ENCODE results near the gene ITSN2.
"Not testable (repeated sequence)": the region's sequence is repeated elsewhere in the genome, so short reads cannot be mapped to it uniquely, and the experiment has no call there.

ITSN2 gene

GRCh38 chr2:24363301-24363700 lies 3.0 kb upstream of the ITSN2 start:
- DNase-seq (ENCODE audit: low read depth) = no peak

DNA sequence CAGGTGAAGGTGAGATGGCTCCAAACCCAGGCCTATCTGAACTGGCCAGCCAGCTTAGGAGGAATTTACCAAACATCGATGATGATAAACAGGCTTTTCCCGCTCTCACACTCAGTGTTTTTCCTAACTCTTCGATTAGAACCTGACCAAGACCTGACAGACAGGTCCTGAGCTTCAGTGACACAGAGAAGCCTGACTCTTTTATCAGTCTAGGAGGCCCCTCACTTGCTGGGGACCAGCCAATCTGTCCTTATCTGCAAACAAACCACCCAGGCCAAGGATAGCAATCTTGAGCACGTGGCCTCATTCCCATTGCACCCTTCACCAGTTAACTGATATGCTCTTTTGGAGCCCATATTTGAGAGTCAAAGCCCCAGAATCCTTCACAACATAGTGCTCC lies 1.9 kb upstream of the ITSN2 start:
- no peak for DNase-seq (ENCODE audit: low read depth)

GRCh38 chr2:24360963-24361330 lies 611 bp upstream of the ITSN2 start:
- no peak for DNase-seq (ENCODE audit: low read depth)

- DNase-seq (ENCODE audit: low read depth) = no peak
These were observed 947 bp downstream of the ITSN2 start for GRCh38 chr2:24359129-24360049.

DNA sequence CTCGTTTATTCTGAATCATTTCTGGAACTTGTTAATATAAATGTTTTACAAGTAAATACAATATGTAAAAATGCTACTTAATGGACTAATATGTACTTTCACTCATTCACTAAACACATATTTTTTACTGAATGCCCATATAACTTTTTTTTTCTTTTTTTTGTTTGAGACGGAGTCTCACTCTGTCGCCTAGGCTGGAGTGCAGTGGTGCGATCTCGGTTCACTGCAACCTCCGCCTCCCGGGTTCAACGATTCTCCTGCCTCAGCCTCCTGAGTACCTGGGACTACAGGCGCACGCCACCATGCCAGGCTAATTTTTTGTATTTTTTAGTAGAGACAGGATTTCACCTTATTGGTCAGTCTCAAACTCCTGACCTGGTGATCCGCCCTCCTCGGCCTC lies 2.6 kb downstream of the ITSN2 start:
- not testable (repeated sequence) for DNase-seq (ENCODE audit: low read depth)

DNA sequence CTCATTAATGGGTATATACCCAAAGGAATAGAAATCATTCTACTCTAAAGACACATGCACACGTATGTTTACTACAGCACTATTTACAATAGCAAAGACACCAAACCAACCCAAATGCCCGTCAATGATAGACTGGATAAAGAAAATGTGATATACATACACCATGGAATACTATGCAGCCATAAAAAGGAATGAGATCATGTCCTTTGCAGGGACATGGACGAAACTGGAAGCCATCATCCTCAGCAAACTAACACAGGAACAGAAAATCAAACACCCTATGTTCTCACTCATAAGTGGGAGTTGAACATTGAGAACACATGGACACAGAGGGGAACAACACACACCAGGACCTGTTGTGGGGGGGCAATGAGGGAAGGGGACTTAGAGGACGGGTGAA lies 3.2 kb downstream of the ITSN2 start:
- DNase-seq (ENCODE audit: low read depth) = not testable (repeated sequence)

- no peak for DNase-seq (ENCODE audit: low read depth)
These were observed 5.4 kb downstream of the ITSN2 start for GRCh38 chr2:24354957-24355356.

- DNase-seq (ENCODE audit: low read depth) = no peak
These were observed 5.9 kb downstream of the ITSN2 start for GRCh38 chr2:24354395-24354794.

DNA sequence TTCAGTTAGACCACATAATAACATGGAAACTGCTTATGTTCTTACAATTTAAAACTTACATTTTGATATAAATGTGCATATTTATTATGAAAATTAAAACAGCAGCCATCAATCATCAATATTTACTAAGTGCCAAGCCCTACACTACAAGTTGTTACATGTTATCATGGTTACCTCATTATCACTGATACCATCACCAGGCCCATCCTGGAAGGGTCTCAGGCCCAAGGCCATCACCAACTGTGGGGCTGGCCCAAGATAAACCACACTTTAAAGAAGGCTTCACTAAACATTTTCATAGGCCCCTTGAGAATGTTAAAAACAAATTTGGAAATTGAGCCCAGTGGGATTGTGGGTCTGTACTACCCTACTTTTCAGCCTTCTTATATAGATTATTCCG lies 6.4 kb downstream of the ITSN2 start:
- no peak for DNase-seq (ENCODE audit: low read depth)

DNA sequence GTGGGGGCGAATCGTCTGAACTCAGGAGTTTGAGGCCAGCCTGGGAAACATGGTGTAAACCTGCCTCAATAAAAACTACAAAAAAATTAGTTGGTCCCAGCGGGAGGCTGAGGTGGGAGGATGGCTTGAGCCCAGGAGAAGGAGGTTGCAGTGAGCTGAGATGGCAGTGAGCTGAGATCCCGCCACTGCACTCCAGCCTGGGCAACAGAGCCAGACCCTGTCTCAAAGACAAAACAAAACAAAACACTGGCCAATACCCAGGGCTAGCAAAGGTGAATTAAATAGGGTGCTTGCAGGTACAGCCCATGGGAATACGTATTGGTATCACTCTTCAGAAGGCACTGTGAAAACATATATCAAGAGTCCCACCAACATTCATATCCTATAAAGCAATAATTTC lies 7.0 kb downstream of the ITSN2 start:
- DNase-seq (ENCODE audit: low read depth) = no peak

GRCh38 chr2:24352664-24353063 lies 7.7 kb downstream of the ITSN2 start:
- no peak for DNase-seq (ENCODE audit: low read depth)

GRCh38 chr2:24351981-24352380 lies 8.4 kb downstream of the ITSN2 start:
- DNase-seq (ENCODE audit: low read depth) = no peak

GRCh38 chr2:24351627-24351938 lies 8.8 kb downstream of the ITSN2 start:
- no peak for DNase-seq (ENCODE audit: low read depth)

- no peak for DNase-seq (ENCODE audit: low read depth)
These were observed 9.3 kb downstream of the ITSN2 start for GRCh38 chr2:24350826-24351626.

DNA sequence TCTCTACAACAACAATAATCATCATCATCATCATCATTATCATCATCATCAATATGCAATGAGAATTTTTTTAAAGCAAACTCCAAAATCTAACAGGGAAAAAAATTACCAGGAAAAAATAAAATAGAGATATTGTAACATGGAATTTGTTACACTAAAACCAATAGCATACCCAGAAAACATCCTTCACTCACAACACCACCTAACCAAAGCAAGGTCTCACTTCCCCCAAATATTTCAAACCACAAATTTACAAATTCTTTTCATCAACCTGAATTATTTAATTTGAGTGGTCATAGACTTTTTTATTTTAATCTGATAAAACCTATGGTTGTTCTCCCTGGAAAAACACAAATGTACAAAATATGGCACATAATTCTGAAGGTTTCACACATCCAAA lies 11.2 kb downstream of the ITSN2 start:
- DNase-seq (ENCODE audit: low read depth) = no peak

GRCh38 chr2:24345937-24346336 lies 14.4 kb downstream of the ITSN2 start:
- no peak for DNase-seq (ENCODE audit: low read depth)

GRCh38 chr2:24343225-24343882 lies 17.0 kb downstream of the ITSN2 start:
- DNase-seq (ENCODE audit: low read depth) = no peak

DNA sequence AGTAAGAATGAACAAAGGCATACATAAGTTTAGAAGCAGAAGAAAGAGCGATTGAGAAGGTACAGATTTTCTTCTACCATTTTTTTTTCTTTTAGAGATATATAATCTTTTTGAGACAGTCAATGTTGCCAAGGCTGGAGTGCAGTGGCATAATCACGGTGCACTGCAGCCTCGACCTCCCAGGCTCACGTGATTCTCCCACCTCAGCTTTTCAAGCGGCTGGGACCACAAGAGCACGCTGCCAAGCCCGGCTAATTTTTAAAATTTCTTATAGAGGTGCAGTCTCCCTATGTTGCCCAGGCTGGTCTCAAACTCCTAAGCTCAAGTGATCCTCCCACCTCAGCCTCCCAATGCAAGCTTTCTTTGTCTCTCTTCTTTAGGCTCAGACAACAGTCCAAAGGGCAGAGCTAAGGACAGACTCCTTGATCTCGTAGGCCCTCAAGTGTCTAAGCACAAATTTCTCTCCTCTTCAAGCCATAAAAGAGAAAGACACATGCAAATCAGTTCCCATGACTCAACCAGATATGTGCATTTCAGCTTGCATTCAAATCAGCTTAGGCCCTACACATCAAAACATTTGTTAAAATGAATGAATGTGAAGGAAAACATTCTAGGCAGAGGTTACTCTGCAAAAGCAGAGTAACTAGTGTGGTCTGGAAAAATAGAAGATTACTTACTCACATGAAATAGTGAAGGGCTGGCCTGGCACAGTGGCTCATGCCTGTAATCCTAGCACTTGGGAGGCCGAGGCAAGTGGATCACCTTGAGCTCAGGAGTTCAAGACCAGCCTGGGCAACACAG lies 18.0 kb downstream of the ITSN2 start:
- DNase-seq (ENCODE audit: low read depth) = peak; percentile 26

- DNase-seq (ENCODE audit: low read depth) = no peak
These were observed 20.5 kb downstream of the ITSN2 start for GRCh38 chr2:24339856-24340262.

DNA sequence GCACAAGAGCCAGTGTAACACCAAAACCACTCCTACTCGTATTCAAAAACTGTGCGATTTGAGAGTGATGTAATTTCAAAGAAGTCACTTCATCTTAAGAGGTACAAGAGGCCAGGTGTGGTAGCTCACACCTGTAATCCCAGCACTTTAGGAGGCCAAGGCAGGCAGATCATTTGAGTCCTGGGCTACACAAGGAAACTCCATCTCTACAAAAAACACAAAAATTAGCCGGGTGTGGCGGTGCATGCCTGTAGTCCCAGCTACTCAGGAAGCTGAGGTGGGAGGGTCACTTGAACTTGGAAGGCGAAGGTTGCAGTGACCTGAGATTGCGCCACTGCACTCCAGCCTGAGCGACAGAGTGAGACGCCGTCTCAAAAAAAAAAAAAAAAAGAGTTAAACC lies 21.2 kb downstream of the ITSN2 start:
- DNase-seq (ENCODE audit: low read depth) = not testable (repeated sequence)

- no peak for DNase-seq (ENCODE audit: low read depth)
These were observed 22.4 kb downstream of the ITSN2 start for GRCh38 chr2:24337890-24338289.

- DNase-seq (ENCODE audit: low read depth) = no peak
These were observed 23.5 kb downstream of the ITSN2 start for GRCh38 chr2:24336811-24337210.

Data from non-pigmented ciliary epithelial cell (primary cell).